GM13976 (cell line): ENCODE measurements around the gene CAMK1.
A peak's percentile ranks its signal among the peaks of the same experiment; 100 is the strongest.

Source experiments
- DNase-seq: peaks from one replicate; pipeline ENCODE4 v3.0.0; 2012; ENCODE audit warnings: low spot score
- in situ Hi-C: fragments of 300-500 bp; cut with MboI; formaldehyde crosslinking; loops from one replicate; pipeline ENCODE4 v1.12.0; 2022; ENCODE audit warnings: low sequenced_read_pairs, mixed read lengths, inconsistent platforms; ENCODE audit not compliant: unreplicated experiment
- TF ChIP-seq, protein P1 (sequence below): IDR thresholded peaks from 2 replicates; pipeline ENCODE4 v1.5.1; 2012; ENCODE audit warnings: borderline replicate concordance, mild to moderate bottlenecking; ENCODE audit not compliant: insufficient read depth; ENCODE audit errors: extremely low read depth, missing control alignments, control extremely low read depth

CAMK1 gene

DNA sequence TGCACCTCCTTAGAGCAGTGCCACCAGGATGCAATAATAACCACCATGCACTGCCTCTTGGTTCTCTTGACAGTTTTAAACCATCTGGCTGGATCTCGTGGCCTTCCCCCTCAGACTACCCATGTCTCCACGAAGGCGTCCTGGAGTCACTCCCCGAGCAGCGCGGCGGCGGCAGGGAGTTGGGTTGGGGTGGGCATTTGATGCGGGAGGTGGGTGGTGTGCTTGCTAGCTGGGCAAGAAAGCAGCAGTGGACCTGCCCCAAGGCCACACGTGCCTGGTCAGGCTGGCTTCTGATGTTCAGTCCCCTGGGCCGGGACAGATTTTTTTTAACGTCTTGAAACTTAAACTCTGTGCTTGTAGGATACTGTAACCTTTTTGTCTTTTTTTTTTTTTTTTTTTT lies 36.4 kb upstream of the CAMK1 start:
- in situ Hi-C loops = no loop called here
- TF ChIP-seq, protein P1, sequence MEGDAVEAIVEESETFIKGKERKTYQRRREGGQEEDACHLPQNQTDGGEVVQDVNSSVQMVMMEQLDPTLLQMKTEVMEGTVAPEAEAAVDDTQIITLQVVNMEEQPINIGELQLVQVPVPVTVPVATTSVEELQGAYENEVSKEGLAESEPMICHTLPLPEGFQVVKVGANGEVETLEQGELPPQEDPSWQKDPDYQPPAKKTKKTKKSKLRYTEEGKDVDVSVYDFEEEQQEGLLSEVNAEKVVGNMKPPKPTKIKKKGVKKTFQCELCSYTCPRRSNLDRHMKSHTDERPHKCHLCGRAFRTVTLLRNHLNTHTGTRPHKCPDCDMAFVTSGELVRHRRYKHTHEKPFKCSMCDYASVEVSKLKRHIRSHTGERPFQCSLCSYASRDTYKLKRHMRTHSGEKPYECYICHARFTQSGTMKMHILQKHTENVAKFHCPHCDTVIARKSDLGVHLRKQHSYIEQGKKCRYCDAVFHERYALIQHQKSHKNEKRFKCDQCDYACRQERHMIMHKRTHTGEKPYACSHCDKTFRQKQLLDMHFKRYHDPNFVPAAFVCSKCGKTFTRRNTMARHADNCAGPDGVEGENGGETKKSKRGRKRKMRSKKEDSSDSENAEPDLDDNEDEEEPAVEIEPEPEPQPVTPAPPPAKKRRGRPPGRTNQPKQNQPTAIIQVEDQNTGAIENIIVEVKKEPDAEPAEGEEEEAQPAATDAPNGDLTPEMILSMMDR = no peak
- no peak for DNase-seq

DNA sequence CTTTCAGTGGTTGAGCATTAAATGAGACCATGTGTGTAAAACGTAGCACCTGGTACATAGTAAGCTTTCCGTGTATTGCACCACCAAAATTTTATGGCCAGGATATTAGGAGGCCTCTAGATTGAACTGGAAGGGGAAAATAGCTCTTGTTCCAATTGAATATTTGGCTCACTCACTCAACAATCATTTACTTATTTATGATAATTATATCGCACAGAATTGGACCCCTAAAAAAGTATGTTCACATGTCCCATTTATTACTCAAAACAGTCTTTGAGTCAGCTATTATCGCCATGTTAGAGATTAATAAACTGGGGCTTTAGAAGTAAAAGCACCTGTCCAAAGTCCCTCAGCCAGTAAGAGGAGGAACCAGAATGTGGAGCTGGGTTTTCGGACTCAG lies 35.2 kb upstream of the CAMK1 start:
- no peak for DNase-seq
- TF ChIP-seq, protein P1 = no peak
- in situ Hi-C loops = no loop called here

DNA sequence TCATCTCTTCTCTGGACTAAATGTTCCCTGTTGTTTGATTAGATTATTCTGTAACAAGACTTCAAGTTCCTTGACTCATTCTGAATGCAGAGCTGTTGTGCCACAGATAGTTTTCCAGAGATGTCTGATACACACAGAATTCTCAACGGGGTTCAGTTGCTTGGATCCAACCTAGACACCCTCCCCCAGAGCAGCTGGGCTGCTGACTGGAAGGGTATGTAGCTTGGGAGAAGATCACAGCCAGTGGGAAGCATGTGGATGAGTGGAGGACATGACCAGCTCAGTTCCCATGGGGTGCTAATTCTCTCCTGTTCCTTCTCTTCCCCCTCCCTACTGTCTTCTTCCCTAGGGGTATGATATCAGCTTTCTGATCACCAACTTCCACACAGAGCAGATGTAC lies 33.7 kb upstream of the CAMK1 start:
- TF ChIP-seq, protein P1 = no peak
- in situ Hi-C loops = no loop called here
- DNase-seq = no peak

DNA sequence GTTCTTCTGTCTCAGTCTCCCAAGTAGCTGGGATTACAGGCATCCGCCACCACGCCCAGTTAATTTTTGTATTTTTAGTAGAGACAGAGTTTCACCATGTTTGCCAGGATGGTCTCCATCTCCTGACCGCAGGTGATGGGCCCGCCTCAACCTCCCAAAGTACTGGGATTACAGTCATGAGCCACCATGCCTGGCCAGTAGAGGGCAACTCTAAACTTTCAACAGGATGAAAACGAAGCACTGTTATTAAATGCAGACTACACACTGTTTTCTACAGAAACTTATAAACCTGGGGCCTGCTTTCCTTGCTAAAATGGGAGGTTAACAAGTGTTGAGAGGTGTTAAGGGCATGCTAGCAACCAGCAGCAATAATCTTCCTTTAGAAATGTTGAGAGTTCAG lies 30.8 kb upstream of the CAMK1 start:
- TF ChIP-seq, protein P1 = no peak
- in situ Hi-C loops = no loop called here
- no peak for DNase-seq

DNA sequence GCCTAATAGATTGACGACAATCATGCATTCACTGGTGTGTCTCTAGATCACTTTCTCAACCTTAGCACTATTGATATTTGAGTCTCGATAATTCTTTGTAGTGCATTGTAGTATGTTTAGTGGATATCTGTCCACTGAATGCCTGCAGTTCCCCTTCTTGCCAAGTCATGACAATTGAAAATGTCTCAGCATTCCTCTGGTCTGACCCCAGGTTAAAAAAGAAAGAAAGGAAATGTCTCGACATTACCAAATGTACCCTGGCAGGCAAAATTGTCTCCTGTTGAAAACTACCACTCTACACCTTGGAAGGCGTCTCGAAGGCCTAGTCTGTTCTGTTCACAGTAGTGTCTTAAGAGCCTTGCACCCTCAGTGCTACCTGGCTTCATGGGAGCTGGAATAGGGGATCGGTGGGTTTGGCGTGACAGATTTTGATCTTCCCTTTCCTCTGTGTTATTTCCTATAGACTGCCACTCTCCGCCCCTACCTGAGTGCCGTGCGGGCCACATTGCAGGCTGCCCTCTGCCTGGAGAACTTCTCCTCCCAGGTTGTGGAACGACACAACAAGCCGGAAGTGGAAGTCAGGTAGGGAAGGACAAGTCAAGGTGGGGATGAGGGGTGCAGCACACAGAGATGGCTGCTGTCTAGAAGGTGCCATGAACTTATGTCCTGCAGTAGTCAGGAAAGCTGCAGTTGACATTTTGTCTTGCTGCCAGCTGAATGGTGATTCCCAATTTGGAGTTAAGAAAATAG lies 27.6 kb upstream of the CAMK1 start:
- in situ Hi-C loops = no loop called here
- TF ChIP-seq, protein P1 = no peak
- no peak for DNase-seq

DNA sequence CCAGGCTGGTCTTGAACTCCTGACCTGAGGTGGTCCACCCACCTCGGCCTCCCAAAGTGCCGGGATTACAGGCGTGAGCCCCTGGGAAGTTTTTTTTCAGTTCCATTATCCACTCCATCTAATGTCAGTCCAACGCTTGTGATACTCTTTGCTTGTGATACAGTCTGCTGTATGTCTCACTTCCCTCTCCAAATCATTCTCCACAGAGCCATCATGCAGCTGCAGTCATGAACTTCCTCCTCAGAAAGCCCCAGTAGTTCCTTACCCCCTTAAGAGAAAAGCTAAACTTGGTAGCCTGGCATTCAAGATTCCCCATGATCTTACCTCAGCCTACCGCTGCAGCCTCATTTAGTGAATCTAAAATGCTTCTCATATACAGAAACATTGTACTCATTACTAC lies 25.5 kb upstream of the CAMK1 start:
- DNase-seq = peak; percentile 43
- in situ Hi-C loops = no loop called here
- TF ChIP-seq, protein P1 = no peak
